HG03565 (cell line): ENCODE data around the gene FMO2.

Experiments used
- ATAC-seq: cut with Tn5 transposase; IDR thresholded peaks from one replicate; pipeline ENCODE4 v1.9.1; 2021; ENCODE audit warnings: mild to moderate bottlenecking, moderate library complexity; ENCODE audit not compliant: unreplicated experiment

The FMO2 gene

DNA sequence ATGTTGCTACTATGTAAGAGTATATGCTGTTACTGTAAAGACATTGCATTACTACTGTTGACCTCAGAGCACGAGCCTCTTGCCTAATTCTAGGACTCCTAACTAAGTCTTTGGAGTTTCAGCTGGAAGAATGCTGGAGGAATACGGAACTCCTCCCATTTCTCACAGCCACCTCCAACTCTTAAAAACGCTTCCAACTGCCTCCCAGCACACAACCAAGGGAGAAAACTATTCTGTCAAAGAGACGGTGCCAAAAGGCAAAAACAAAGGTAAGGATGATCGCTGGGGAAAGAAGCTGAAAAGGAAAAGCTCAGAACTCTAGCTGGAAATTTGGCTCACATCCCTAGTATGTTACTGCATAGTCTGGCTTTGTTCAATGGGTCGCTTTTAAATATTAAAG is at the start of gene FMO2:
FMO2 (plus strand) TSS at position 210 of the 400 bp plus-strand sequence. CDS start 414 bp downstream, outside the sequence.
- ATAC-seq, result no peak

DNA sequence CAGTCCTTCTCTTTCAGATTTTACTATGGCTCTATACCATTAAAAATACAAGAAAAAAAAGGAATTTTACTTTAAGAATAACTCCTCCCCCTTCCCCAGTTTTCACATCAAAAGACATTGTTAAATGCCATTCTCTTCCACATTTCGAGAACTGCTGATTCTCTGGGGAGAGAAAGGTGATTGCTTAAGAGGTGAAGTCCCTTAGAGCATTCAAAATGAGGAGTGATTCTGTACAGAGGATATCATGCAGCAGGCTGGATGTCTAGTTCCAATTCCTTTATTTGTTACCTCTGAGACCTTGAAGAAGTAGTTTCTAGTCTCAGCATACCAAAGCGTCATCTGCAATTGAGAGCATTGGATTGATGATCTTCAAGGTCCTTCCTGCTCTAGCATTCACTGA is 47.5 kb upstream of the FMO2 start:
- no peak for ATAC-seq

- ATAC-seq, result no peak
Observed at GRCh38 chr1:171138980-171139379, 46.1 kb upstream of the FMO2 start.

DNA sequence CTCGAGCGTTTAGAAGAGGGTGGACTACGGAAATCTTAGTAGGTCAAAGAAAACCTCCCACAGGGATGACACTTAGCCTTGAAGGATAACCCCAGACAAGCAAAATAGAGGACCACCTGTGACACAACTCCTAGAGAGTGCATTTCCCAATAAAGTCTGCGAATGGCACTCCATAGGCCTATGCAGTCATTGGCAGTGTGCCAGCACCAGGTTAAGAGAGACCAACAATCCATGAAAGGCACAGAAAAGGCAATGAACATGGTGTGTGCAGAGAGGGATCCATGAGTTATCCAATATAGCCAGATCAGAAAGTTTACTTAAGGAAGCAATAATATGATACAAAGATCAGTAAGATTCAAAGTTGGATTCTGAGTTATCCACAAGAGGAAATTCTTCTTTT is 45.2 kb upstream of the FMO2 start:
- no peak for ATAC-seq

- no peak for ATAC-seq
Observed at GRCh38 chr1:171140401-171140800, 44.7 kb upstream of the FMO2 start.

- no peak for ATAC-seq
Observed at GRCh38 chr1:171140956-171141687, 44.0 kb upstream of the FMO2 start.

DNA sequence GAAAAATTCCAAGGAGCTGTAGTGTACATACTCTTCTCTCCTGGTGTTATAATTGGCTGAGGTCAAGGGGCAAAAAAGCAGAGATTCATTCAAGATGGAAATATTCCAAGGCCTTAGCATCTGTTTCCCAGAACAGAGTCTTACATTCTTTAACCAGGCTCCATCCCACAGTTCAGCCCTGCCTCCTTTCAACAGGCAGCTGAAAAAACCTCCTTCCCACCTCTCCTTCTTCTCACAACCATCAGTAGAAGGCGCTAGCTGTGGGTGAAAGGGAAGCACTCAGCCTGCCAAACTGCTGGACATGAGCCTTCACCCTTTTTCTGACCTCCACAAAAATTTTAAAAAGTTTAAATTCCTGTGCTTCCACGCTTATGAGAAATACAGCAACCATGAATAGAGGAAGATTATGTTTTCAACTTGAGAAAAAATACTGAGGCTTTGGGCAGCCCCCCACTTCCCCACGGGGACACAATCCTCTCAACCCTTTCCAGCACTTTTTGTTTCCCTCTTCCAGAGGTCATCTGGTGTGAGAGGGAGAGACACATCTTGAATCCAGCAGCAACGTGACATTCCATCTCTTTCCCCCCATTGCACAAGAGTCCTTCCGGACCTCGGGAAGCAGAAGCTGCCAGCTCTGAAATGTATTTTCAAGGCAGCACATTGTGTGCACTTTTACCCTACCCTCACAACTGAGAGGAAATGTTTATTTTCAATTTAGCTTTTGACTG is 43.2 kb upstream of the FMO2 start:
- ATAC-seq, result no peak

- no peak for ATAC-seq
Observed at GRCh38 chr1:171142416-171143385, 42.4 kb upstream of the FMO2 start.

DNA sequence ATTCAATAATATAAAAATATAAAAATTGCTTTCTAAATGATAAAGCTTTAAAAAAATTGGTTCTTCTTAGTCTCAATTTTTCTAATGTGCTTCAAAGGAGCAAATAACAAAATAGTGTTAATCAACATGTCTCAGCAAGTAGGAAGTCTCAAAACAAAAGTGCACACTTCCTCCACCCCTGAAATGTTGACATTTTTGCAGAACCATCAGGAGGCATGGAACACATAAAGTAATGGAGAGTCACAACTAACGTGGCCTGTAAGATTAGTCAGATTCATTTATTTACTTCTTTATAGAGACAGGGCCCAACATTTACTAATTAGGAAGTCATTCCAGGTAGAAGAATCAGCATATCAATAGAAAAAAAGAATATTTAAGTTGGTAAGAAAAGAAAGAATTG is 34.9 kb upstream of the FMO2 start:
- no peak for ATAC-seq

DNA sequence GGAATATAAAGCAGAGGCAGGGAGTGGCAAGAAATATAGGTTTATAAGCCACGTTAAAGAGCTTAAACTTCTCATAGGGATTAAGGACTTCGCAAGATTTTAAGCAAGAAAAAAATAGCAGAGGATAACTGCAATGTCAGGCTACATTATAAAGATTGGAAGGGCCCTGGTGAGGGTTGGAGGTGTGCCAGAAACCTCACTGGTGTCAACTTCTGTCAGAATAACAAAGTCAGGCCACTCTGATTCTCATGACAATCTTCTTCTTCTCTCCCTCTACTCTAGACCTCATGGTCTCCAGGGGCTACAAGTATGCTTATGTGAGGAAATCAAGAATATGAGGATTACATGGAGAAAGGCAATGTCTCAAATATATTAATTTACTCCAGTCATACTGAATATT is 32.6 kb upstream of the FMO2 start:
- no peak for ATAC-seq

DNA sequence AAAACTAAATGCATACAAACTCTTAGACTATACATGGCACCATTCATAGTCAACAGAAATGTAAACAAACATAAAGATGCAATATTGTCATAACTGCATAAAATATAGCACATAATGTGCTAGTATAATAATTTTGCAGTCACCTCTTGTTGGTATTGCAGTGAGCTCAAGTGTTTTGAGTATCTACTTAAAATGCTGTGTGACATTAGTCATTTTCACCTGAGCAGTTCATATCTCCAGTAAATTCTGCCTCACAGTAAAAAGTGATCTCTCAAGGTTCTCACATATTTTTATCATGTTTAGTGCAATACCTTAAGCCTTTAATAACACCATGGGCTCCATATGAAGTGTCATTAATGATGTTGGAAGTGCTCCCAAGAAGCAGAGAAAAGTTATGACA is 29.6 kb upstream of the FMO2 start:
- ATAC-seq, result no peak

DNA sequence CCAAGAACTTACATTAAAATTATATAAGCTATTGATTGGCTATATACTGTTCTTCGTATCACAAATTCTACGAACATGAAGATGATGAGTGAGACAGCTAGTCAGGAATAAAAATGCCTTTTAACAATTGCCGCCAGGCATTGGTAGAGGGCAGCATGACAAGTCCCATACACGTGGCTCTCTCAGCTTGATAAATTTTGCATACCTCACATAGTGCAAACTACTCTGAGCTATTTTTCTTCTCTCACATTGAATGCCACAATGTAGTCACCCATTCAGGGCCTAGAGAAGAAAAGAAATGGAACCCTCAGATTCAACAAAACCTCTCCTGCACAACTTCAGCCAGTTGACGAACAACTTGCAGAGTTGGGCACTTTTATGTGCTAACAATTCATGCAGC is 27.0 kb upstream of the FMO2 start:
- ATAC-seq, result no peak

DNA sequence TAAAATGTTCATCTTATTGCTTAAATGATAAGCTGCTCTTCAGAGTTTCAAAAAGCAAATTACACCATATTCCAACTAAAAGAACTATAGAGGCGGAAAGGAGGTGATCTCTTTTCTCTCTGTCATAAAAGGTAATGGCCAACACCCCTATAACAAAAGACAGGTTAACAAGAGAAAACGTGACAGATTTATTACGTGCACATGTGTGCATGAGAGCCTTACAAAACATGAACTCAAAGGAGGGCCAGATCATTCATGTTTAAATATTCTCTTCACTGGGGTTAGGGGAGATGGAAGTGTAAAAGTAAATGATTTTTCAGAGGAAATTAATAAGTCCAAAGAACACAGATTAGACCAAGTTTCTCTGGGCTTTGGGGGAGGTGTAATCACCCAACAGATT is 26.5 kb upstream of the FMO2 start:
- ATAC-seq, result no peak

DNA sequence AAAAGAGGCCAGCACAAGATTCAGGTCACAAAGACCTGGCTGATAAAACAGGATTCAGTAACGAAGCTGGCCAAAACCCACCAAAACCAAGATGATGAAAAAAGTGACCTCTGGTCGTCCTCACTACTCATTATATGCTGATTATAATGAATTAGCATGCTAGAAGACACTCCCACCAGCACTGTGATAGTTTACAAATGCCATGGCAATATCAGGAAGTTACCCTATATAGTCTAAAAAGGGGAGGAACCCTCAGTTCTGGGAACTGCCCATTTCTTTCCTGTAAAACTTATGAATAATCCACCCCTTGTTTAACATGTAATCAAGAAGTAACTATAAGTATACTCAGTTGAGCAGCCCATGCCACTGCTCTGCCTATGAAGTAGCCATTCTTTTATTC is 26.0 kb upstream of the FMO2 start:
- ATAC-seq, result no peak

DNA sequence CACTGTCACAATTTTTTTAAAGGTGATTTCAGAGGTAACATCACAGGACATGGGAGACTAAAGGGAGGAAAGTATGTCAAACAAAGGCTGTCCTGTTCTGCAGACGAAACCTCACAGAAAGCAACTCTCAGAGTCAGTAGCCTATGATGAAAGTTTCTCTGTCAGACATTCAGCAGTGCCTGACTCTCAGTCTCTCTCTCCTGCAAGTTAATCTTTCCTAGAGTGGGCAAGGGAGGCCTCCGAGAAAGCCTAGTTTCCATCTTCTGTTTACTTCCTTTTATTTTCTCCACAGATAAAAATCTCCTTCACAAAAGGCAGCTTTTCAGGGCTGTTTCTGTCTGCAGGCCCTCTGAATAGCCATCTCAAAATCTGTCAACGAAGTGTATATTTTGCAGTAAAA is 24.9 kb upstream of the FMO2 start:
- no peak for ATAC-seq

- no peak for ATAC-seq
Observed at GRCh38 chr1:171160639-171161354, 24.3 kb upstream of the FMO2 start.

GRCh38 chr1:171161431-171161830 is 23.7 kb upstream of the FMO2 start:
- ATAC-seq, result no peak

- no peak for ATAC-seq
Observed at GRCh38 chr1:171166361-171166760, 18.7 kb upstream of the FMO2 start.

DNA sequence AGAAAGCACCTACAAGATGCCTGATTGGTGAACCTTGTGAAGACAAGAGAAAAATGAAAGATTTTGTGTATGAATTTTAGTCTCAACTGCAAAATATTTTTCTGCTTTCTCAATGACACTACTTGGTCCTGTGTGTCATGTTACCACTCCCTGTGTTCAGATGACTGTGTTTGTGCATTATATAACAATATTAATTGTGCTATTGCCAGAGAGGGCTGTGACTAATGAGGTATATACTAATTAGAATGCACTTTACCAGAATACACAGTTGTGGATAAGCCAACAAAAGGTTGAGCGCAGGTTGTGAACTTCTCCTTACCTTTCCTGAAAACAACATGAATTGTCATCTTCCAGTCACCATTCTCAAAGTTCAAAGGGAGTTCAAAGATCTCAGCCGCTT is 17.3 kb upstream of the FMO2 start:
- no peak for ATAC-seq

DNA sequence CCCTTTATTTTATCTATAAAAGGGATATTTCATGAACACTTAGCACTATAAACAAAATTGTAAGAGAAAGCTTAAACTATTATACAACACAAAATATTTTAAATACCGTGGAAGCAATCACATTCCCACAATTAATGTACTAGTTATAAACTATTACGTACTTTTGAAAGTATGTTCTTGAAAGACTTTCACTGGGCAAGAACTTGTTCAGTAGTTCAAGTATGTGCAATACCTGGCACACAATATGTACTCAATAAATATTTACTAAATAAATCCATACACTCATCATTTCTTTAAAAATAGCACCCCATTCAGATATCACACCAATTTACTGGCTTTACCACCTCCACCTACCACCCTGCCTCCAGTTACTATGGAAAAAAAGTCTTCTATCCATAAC is 12.6 kb upstream of the FMO2 start:
- ATAC-seq, result no peak

GRCh38 chr1:171173069-171173468 is 12.0 kb upstream of the FMO2 start:
- ATAC-seq, result peak; percentile 51
